ENCODE data around the gene ARHGAP26. TPM values are rescaled to one million over a fixed set of nuclear protein-coding genes. Genes with fewer than 3 reads are reported as not detected.

The ARHGAP26 gene
- polyA plus RNA-seq, 1 donor from 2014 or later, result 0.83 TPM

DNA sequence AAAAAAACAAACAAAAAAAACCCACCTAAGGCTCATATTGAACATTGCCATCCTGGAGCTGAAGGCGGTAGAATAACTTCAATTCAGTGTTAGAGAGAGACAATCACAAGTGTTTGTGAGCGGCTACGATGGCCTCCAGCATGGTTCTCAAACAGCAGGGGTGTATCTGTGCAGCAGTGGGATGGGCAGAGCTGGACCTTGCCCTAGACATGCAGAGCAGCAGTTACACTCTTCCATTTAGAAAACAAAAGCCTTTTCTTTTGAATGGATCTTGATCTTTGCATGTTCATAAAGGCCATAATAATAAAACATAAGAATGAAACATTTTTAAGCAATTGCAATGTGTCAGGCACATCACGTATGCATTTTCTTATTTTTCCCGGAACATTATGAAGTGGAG is 50.3 kb downstream of the ARHGAP26 start:
- no peak overlapping the region for H3K9ac ChIP-seq (ENCODE audit: low read length)
- H3K4me3 ChIP-seq (ENCODE audit: low read length), result no peak overlapping the region
- no peaks in the 10 kb centered on the region for H3K36me3 ChIP-seq (ENCODE audit: insufficient read depth, low read length)
- no peaks in the 10 kb centered on the region for H3K79me2 ChIP-seq (replicated peaks; ENCODE audit: insufficient read depth, low read length)
- TF ChIP-seq TAF1 (IDR thresholded peaks at IDR 0.05; ENCODE audit: low read depth) (no peak), SMC3 (conservative IDR thresholded peaks at IDR 0.05; ENCODE audit: poor library complexity) (no peak), EZH2 (IDR thresholded peaks at IDR 0.05; ENCODE audit: borderline replicate concordance, insufficient read depth, low read length, poor library complexity, severe bottlenecking) (no peak), RAD21 (conservative IDR thresholded peaks at IDR 0.05) (no peak), POLR2AphosphoS5 (IDR thresholded peaks at IDR 0.05) (no peak)
- TF ChIP-seq, protein P1, sequence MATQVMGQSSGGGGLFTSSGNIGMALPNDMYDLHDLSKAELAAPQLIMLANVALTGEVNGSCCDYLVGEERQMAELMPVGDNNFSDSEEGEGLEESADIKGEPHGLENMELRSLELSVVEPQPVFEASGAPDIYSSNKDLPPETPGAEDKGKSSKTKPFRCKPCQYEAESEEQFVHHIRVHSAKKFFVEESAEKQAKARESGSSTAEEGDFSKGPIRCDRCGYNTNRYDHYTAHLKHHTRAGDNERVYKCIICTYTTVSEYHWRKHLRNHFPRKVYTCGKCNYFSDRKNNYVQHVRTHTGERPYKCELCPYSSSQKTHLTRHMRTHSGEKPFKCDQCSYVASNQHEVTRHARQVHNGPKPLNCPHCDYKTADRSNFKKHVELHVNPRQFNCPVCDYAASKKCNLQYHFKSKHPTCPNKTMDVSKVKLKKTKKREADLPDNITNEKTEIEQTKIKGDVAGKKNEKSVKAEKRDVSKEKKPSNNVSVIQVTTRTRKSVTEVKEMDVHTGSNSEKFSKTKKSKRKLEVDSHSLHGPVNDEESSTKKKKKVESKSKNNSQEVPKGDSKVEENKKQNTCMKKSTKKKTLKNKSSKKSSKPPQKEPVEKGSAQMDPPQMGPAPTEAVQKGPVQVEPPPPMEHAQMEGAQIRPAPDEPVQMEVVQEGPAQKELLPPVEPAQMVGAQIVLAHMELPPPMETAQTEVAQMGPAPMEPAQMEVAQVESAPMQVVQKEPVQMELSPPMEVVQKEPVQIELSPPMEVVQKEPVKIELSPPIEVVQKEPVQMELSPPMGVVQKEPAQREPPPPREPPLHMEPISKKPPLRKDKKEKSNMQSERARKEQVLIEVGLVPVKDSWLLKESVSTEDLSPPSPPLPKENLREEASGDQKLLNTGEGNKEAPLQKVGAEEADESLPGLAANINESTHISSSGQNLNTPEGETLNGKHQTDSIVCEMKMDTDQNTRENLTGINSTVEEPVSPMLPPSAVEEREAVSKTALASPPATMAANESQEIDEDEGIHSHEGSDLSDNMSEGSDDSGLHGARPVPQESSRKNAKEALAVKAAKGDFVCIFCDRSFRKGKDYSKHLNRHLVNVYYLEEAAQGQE (IDR thresholded peaks at IDR 0.05; ENCODE audit: borderline replicate concordance), result no peak
- H3K27ac ChIP-seq (ENCODE audit: low read length), result no peak overlapping the region
- H4K20me1 ChIP-seq (ENCODE audit: insufficient read depth), result no peaks in the 10 kb centered on the region
- H3K9me3 ChIP-seq (ENCODE audit: low read length), result no peaks in the 10 kb centered on the region
- H3K4me2 ChIP-seq (ENCODE audit: low read length), result no peak overlapping the region
- no peaks in the 10 kb centered on the region for H3F3A ChIP-seq (ENCODE audit: insufficient read depth, low read length, poor library complexity, severe bottlenecking)
- no peaks in the 10 kb centered on the region for H3K9me2 ChIP-seq (ENCODE audit: insufficient read depth, low read length)
- no peaks in the 10 kb centered on the region for H3K27me3 ChIP-seq (ENCODE audit: insufficient read depth, low read depth, low read length)
- H2AFZ ChIP-seq (ENCODE audit: low read depth, low read length), result no peak overlapping the region

GRCh38 chr5:142821034-142821732 is 51.0 kb downstream of the ARHGAP26 start:
- no peaks in the 10 kb centered on the region for H3K79me2 ChIP-seq (replicated peaks; ENCODE audit: insufficient read depth, low read length)
- H3K27me3 ChIP-seq (ENCODE audit: insufficient read depth, low read depth, low read length), result no peaks in the 10 kb centered on the region
- H3F3A ChIP-seq (ENCODE audit: insufficient read depth, low read length, poor library complexity, severe bottlenecking), result no peaks in the 10 kb centered on the region
- H2AFZ ChIP-seq (ENCODE audit: low read depth, low read length), result no peak overlapping the region
- H3K9me2 ChIP-seq (ENCODE audit: insufficient read depth, low read length), result no peaks in the 10 kb centered on the region
- H3K9me3 ChIP-seq (ENCODE audit: low read length), result no peaks in the 10 kb centered on the region
- no peaks in the 10 kb centered on the region for H4K20me1 ChIP-seq (ENCODE audit: insufficient read depth)
- TF ChIP-seq TAF1 (IDR thresholded peaks at IDR 0.05; ENCODE audit: low read depth) (no peak), RAD21 (conservative IDR thresholded peaks at IDR 0.05) (no peak), POLR2AphosphoS5 (IDR thresholded peaks at IDR 0.05) (no peak), EP300 (conservative IDR thresholded peaks at IDR 0.05; ENCODE audit: poor library complexity, severe bottlenecking) (no peak), MXI1 (conservative IDR thresholded peaks at IDR 0.05; ENCODE audit: poor library complexity, severe bottlenecking) (no peak), CTCF (IDR thresholded peaks at IDR 0.05; ENCODE audit: poor library complexity, severe bottlenecking) (no peak), SMC3 (conservative IDR thresholded peaks at IDR 0.05; ENCODE audit: poor library complexity) (no peak), EZH2 (IDR thresholded peaks at IDR 0.05; ENCODE audit: borderline replicate concordance, insufficient read depth, low read length, poor library complexity, severe bottlenecking) (no peak)
- TF ChIP-seq, protein P1 (IDR thresholded peaks at IDR 0.05; ENCODE audit: borderline replicate concordance), result no peak
- H3K36me3 ChIP-seq (ENCODE audit: insufficient read depth, low read length), result no peaks in the 10 kb centered on the region
- no peak overlapping the region for H3K4me2 ChIP-seq (ENCODE audit: low read length)
- no peak overlapping the region for H3K4me3 ChIP-seq (ENCODE audit: low read length)
- H3K27ac ChIP-seq (ENCODE audit: low read length), result no peak overlapping the region
- H3K9ac ChIP-seq (ENCODE audit: low read length), result no peak overlapping the region
